Mesothelial cell of epicardium (in vitro differentiated cells): Measurements from ENCODE around the gene RBBP4. TPM values are rescaled to one million over a fixed set of nuclear protein-coding genes. Genes with fewer than 3 reads are reported as not detected.

ENCODE experiments used
- DNase-seq, 2 experiments: peaks; one replicate each; pipeline ENCODE4 v3.0.0; 2021; ENCODE audit warnings: low spot score in 2 of 2; ENCODE audit not compliant: unreplicated experiment in 2 of 2
- H3K27ac Mint-ChIP-seq: 2 replicates; pipeline ENCODE4 v1.8.0; 2021; ENCODE audit warnings: mixed read lengths
- H3K27me3 Mint-ChIP-seq: 2 replicates; pipeline ENCODE4 v1.8.0; 2021; ENCODE audit warnings: low read depth, mixed read lengths
- H3K36me3 Mint-ChIP-seq: 2 replicates; pipeline ENCODE4 v1.8.0; 2021; ENCODE audit warnings: mixed read lengths
- H3K4me1 Mint-ChIP-seq: 2 replicates; pipeline ENCODE4 v1.8.0; 2021; ENCODE audit warnings: mixed read lengths
- H3K4me3 Mint-ChIP-seq: 2 replicates; pipeline ENCODE4 v1.8.0; 2021; ENCODE audit warnings: mild to moderate bottlenecking, moderate library complexity, mixed read lengths
- H3K9me3 Mint-ChIP-seq: 2 replicates; pipeline ENCODE4 v1.8.0; 2021; ENCODE audit warnings: mixed read lengths
- total RNA-seq: library from RNA; stranded (reverse); gene quantifications from 3 replicates; pipeline ENCODE4 v1.2.1, GENCODE V29; 2021
- TF ChIP-seq, protein P1 (sequence below): fragments of 200-600 bp; sonication (generic); IDR thresholded peaks from one replicate; pipeline ENCODE4 v1.5.0; 2021; ENCODE audit warnings: antibody characterized with exemption; ENCODE audit not compliant: unreplicated experiment

RBBP4 gene
- total RNA-seq, 1 donor from 2014 or later, result 388 TPM

DNA sequence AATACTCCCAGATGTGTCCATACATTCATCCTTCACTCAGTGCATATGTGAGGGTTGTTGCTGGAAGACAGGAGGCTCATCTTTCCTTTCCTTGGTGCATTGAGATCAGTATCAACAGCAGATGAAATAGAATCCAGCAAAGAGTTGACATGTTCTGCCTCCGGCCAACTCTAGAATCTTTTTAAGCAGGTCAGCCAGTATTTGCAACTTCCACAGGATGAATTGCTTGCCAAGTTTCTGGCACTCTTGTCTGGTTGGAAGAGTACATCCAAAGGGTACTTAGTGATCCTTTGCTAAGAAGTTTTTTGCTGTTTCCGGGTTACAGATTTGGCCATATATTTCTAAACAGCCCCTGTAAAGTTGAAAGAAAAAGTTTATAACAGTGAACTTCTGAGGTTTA lies 30.5 kb downstream of the RBBP4 start:
- Mint-ChIP-seq H3K27ac (peak overlapping the region; percentile 58), H3K36me3 (peaks cover 37% of the 10 kb centered on the region), H3K4me3 (no peak overlapping the region), H3K9me3 (no peaks in the 10 kb centered on the region), H3K4me1 (no peaks in the 10 kb centered on the region), H3K27me3 (no peaks in the 10 kb centered on the region)
- no peak for DNase-seq
- TF ChIP-seq, protein P1, sequence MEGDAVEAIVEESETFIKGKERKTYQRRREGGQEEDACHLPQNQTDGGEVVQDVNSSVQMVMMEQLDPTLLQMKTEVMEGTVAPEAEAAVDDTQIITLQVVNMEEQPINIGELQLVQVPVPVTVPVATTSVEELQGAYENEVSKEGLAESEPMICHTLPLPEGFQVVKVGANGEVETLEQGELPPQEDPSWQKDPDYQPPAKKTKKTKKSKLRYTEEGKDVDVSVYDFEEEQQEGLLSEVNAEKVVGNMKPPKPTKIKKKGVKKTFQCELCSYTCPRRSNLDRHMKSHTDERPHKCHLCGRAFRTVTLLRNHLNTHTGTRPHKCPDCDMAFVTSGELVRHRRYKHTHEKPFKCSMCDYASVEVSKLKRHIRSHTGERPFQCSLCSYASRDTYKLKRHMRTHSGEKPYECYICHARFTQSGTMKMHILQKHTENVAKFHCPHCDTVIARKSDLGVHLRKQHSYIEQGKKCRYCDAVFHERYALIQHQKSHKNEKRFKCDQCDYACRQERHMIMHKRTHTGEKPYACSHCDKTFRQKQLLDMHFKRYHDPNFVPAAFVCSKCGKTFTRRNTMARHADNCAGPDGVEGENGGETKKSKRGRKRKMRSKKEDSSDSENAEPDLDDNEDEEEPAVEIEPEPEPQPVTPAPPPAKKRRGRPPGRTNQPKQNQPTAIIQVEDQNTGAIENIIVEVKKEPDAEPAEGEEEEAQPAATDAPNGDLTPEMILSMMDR, result no peak

DNA sequence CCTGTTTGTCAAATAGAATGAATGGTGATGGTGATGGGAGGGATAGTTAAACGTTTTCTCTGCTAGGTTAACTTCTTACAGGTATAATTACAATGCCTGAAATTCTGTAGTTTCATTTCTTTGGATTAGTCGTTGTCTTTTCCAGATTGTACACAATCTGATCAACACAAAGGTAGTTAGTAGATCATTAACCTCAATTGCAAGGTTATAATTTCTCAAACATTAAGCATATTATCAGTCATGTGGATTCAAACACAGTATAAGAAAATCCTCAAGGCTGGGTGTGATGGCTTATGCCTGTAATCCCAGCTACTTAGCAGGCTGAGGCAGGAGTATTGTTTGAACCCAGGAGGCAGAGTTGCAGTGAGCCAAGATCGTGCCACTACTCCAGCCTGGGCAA lies 31.0 kb downstream of the RBBP4 start:
- Mint-ChIP-seq H3K27ac (peak overlapping the region; percentile 58), H3K36me3 (peaks cover 36% of the 10 kb centered on the region), H3K27me3 (no peaks in the 10 kb centered on the region), H3K4me1 (no peaks in the 10 kb centered on the region), H3K4me3 (no peak overlapping the region), H3K9me3 (no peaks in the 10 kb centered on the region)
- no peak for DNase-seq
- TF ChIP-seq, protein P1, result no peak

DNA sequence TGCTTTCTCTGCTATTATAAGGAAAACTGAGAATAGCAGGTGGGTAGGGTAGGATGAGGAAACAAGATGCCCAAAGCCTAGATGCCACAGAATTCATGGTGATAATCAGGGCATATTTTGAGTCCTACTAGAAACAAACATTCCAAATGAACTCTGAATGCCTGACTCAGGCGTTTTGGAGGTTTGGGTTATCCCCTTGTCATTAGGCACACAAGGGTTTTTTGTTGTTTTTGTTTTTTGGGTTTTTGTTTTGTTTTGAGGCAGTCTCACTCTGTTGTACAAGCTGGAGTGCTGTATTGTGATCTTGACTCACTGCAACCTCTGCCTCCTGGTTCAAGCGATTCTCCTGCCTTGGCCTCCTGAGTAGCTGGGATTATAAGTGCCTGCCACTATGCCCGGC lies 32.4 kb downstream of the RBBP4 start:
- no peak for DNase-seq
- H3K36me3 Mint-ChIP-seq, result peaks cover 29% of the 10 kb centered on the region
- H3K27ac Mint-ChIP-seq, result no peak overlapping the region
- TF ChIP-seq, protein P1, result no peak
- no peaks in the 10 kb centered on the region for H3K4me1 Mint-ChIP-seq
- H3K27me3 Mint-ChIP-seq, result no peaks in the 10 kb centered on the region
- no peak overlapping the region for H3K4me3 Mint-ChIP-seq
- H3K9me3 Mint-ChIP-seq, result no peaks in the 10 kb centered on the region

DNA sequence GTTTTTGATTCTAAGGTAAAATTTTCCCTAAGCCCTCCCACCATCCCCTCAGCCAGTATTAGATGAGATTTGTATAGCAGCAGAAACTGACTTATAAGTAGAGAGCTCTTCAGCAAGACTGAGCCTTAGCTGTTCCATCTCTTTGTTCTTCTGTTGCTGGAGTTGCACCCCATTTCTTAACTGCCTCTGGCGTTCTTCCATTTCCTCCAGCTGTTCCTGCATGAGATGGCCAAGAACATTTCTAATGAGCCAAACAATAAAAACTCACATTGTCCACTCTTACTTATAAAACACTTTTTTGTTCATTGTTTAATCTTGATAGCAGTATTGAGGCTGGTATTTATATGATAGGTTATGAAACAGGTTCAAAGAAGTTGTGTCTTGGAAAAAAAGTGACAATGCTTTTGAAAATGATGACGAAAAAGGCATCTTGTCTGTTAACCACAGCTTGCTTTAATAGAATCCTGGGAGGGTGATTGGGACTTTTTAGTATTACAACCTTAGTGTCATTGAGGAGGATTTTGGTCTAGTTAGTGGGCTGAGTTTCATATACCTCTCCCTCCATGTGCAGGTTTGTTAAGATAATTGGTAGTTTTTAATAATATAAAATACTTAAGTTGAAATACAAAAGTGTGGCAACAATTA lies 33.3 kb downstream of the RBBP4 start:
- no peaks in the 10 kb centered on the region for H3K4me1 Mint-ChIP-seq
- no peak overlapping the region for H3K4me3 Mint-ChIP-seq
- DNase-seq, result no peak
- peak overlapping the region; percentile 55 for H3K27ac Mint-ChIP-seq
- H3K9me3 Mint-ChIP-seq, result no peaks in the 10 kb centered on the region
- peaks cover 28% of the 10 kb centered on the region for H3K36me3 Mint-ChIP-seq
- TF ChIP-seq, protein P1, result no peak
- H3K27me3 Mint-ChIP-seq, result no peaks in the 10 kb centered on the region

DNA sequence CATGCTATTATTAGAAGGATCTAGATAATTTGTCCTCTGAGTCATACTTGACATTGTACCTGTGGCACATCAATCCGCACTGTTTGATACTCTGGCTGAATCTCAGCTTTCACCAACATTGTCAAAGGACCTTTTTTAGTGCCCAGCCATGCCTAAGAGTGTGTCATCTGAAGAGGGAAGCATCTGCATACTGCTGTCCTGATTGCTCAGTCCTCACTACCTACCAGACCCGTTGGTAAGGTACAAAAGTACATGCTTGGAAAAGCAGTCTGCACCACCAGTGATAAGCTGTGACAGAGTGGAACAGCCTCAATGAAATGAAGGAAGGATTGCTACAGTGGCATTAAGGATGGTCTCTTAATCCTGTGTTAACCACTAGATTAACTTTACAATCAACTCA lies 34.5 kb downstream of the RBBP4 start:
- H3K4me3 Mint-ChIP-seq, result no peak overlapping the region
- no peaks in the 10 kb centered on the region for H3K4me1 Mint-ChIP-seq
- H3K36me3 Mint-ChIP-seq, result peaks cover 22% of the 10 kb centered on the region
- H3K9me3 Mint-ChIP-seq, result no peaks in the 10 kb centered on the region
- H3K27me3 Mint-ChIP-seq, result no peaks in the 10 kb centered on the region
- TF ChIP-seq, protein P1, result no peak
- DNase-seq, result no peak
- peak overlapping the region; percentile 51 for H3K27ac Mint-ChIP-seq

DNA sequence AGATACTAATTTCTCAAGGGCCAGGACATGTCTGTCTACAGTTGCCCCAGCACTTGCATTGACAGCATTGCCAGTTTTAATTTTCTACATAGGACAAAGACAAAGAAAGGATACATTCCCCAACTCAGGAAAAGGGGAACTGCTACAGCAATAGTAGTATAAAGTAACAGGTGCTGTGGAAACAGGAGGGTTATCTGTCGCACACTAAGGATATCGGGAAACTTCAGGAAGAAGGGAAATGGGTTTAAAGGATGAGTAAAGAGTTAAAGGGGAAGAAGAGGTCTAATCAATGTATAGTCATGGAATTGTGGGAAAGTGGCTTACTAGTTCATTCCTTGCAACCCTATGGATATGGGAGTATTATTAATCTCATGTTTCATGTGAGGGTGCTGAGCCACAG lies 35.4 kb downstream of the RBBP4 start:
- H3K27me3 Mint-ChIP-seq, result no peaks in the 10 kb centered on the region
- H3K27ac Mint-ChIP-seq, result peak overlapping the region; percentile 27
- no peak overlapping the region for H3K4me3 Mint-ChIP-seq
- peaks cover 13% of the 10 kb centered on the region for H3K36me3 Mint-ChIP-seq
- H3K4me1 Mint-ChIP-seq, result no peaks in the 10 kb centered on the region
- TF ChIP-seq, protein P1, result no peak
- no peaks in the 10 kb centered on the region for H3K9me3 Mint-ChIP-seq
- DNase-seq, result no peak
